Mammary microvascular endothelial cell (primary cell): ENCODE results near the gene AREG. TPM values are rescaled to one million over a fixed set of nuclear protein-coding genes. Genes with fewer than 3 reads are reported as not detected.

Experiments
- total RNA-seq: library from RNA; depleted of rRNA; stranded (reverse); fragments of >200 nt; gene quantifications from 2 replicates; pipeline ENCODE4 v1.2.3, GENCODE V29; 2015

The AREG gene
- total RNA-seq, result 0.74 and 0.87 TPM in 2 replicates

GRCh38 chr4:74444891-74445642 lies at the start of gene AREG:
TSS of gene AREG (plus strand) at chr4:74445136. CDS start at chr4:74445346, 210 bp downstream.

Other genes starting within 250 kb of the AREG start
- gene EPGN, start 136.7 kb upstream of the AREG start, total RNA-seq, result not detected in 2 replicates
- gene EREG, start 80.0 kb upstream of the AREG start, total RNA-seq, result under 0.01 and 0.10 TPM in 2 replicates